ENCODE measurements around the gene CPNE5. TPM values are rescaled to one million over a fixed set of nuclear protein-coding genes. Genes with fewer than 3 reads are reported as not detected.

The CPNE5 gene
- polyA plus RNA-seq, 1 donor (not counting 4 experiments of a cell fraction or from before 2014, with no cell fraction given) = 0.05 TPM

DNA sequence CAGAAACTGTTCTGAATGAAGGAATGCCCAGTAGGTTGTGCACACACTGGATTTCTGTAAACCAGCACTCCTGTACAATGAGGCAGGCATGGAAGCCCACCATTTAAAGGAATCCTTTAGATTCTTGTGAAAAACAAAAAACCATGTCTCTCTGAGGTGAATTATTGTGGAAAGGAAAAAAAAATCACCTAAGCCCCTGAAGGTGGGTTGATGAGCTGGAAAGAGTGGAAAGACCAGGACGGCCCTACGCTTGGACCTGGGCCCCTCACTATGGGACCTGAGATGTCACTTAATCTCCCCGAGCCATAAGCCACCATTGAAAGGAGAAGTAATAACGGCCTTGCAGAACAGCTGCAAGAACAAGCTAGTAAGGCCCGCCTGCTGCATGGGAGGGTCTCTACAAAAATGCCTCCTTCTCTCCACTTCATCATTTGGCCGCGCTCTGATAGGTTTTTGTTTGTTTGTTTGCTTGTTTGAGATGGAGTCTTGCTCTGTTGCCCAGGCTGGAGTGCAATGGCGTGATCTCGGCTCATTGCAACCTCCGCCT lies 72.8 kb downstream of the CPNE5 start:
- dilution Hi-C loops (cut with MboI; ENCODE audit: extremely low pct_ligation_motif_present, low sequenced_read_pairs) = no loop called here
- no peak for DNase-seq (ENCODE audit: low read depth, low spot score)
- FAIRE-seq = no peak

GRCh38 chr6:36765594-36766398 lies 73.4 kb downstream of the CPNE5 start:
- Histone ChIP-seq H3K9me1 (ENCODE audit: control insufficient read depth, extremely low read depth, insufficient read depth, low read length) (no peaks in the 10 kb centered on the region), H3K9ac (ENCODE audit: control insufficient read depth, extremely low read depth, insufficient read depth, low read length) (no peak overlapping the region), H3K9me3 (ENCODE audit: control insufficient read depth, low read depth, low read length) (no peaks in the 10 kb centered on the region), H3K36me3 (ENCODE audit: control insufficient read depth in 2 of 2, extremely low read depth in 1 of 2, insufficient read depth in 2 of 2, low read length in 2 of 2) (no peaks in the 10 kb centered on the region), H4K20me1 (ENCODE audit: control insufficient read depth, extremely low read depth, insufficient read depth, low read length) (no peaks in the 10 kb centered on the region), H3K27ac (ENCODE audit: control insufficient read depth, insufficient read depth, low read length) (no peak overlapping the region), H3K4me2 (ENCODE audit: control insufficient read depth, extremely low read depth, insufficient read depth, low read depth, low read length) (no peak overlapping the region), H2AFZ (ENCODE audit: control insufficient read depth, low read length) (no peak overlapping the region), H3K4me3 (ENCODE audit: control insufficient read depth in 2 of 3, extremely low read depth in 1 of 3, insufficient read depth in 2 of 3, low read depth in 1 of 3, low read length in 3 of 3) (no peak overlapping the region), H3K79me2 (ENCODE audit: control insufficient read depth, insufficient read depth, low read length) (no peaks in the 10 kb centered on the region), H3K4me1 (ENCODE audit: control insufficient read depth, extremely low read depth, insufficient read depth, low read length) (peaks cover 15% of the 10 kb centered on the region), H3K27me3 (ENCODE audit: control insufficient read depth, extremely low read depth, insufficient read depth, low read length) (no peaks in the 10 kb centered on the region)
- DNase-seq (ENCODE audit: low read depth, low spot score) (no peak), FAIRE-seq (peak; percentile 89)
- dilution Hi-C loops (cut with MboI; ENCODE audit: extremely low pct_ligation_motif_present, low sequenced_read_pairs) = no loop called here
- no peak for TF ChIP-seq EZH2 (IDR thresholded peaks at IDR 0.05; ENCODE audit: low read length)
- TF ChIP-seq, protein P1, sequence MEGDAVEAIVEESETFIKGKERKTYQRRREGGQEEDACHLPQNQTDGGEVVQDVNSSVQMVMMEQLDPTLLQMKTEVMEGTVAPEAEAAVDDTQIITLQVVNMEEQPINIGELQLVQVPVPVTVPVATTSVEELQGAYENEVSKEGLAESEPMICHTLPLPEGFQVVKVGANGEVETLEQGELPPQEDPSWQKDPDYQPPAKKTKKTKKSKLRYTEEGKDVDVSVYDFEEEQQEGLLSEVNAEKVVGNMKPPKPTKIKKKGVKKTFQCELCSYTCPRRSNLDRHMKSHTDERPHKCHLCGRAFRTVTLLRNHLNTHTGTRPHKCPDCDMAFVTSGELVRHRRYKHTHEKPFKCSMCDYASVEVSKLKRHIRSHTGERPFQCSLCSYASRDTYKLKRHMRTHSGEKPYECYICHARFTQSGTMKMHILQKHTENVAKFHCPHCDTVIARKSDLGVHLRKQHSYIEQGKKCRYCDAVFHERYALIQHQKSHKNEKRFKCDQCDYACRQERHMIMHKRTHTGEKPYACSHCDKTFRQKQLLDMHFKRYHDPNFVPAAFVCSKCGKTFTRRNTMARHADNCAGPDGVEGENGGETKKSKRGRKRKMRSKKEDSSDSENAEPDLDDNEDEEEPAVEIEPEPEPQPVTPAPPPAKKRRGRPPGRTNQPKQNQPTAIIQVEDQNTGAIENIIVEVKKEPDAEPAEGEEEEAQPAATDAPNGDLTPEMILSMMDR (optimal IDR thresholded peaks at IDR 0.05 in 1 of 3, IDR thresholded peaks at IDR 0.05 in 1 of 3, conservative IDR thresholded peaks at IDR 0.05 in 1 of 3; ENCODE audit: extremely low read depth in 1 of 3, insufficient read depth in 2 of 3, low read length in 3 of 3) = peak; percentile 94 to 99 (median 98)

More for the DNA sequence above, 72.8 kb downstream of the CPNE5 start:
- no peaks in the 10 kb centered on the region for H3K9me3 ChIP-seq (ENCODE audit: control insufficient read depth, low read depth, low read length)
- H4K20me1 ChIP-seq (ENCODE audit: control insufficient read depth, extremely low read depth, insufficient read depth, low read length) = no peaks in the 10 kb centered on the region
- no peak overlapping the region for H3K9ac ChIP-seq (ENCODE audit: control insufficient read depth, extremely low read depth, insufficient read depth, low read length)
- H3K27ac ChIP-seq (ENCODE audit: control insufficient read depth, insufficient read depth, low read length) = no peak overlapping the region
- no peak overlapping the region for H3K4me3 ChIP-seq (ENCODE audit: control insufficient read depth in 2 of 3, extremely low read depth in 1 of 3, insufficient read depth in 2 of 3, low read depth in 1 of 3, low read length in 3 of 3)
- H3K4me2 ChIP-seq (ENCODE audit: control insufficient read depth, extremely low read depth, insufficient read depth, low read depth, low read length) = no peak overlapping the region
- no peaks in the 10 kb centered on the region for H3K9me1 ChIP-seq (ENCODE audit: control insufficient read depth, extremely low read depth, insufficient read depth, low read length)
- peaks cover 15% of the 10 kb centered on the region for H3K4me1 ChIP-seq (ENCODE audit: control insufficient read depth, extremely low read depth, insufficient read depth, low read length)
- H3K27me3 ChIP-seq (ENCODE audit: control insufficient read depth, extremely low read depth, insufficient read depth, low read length) = no peaks in the 10 kb centered on the region
- H3K36me3 ChIP-seq (ENCODE audit: control insufficient read depth in 2 of 2, extremely low read depth in 1 of 2, insufficient read depth in 2 of 2, low read length in 2 of 2) = no peaks in the 10 kb centered on the region
- no peak overlapping the region for H2AFZ ChIP-seq (ENCODE audit: control insufficient read depth, low read length)
- TF ChIP-seq, protein P1 (optimal IDR thresholded peaks at IDR 0.05 in 1 of 3, IDR thresholded peaks at IDR 0.05 in 1 of 3, conservative IDR thresholded peaks at IDR 0.05 in 1 of 3; ENCODE audit: extremely low read depth in 1 of 3, insufficient read depth in 2 of 3, low read length in 3 of 3) = no peak
- no peak for TF ChIP-seq EZH2 (IDR thresholded peaks at IDR 0.05; ENCODE audit: low read length)
- H3K79me2 ChIP-seq (ENCODE audit: control insufficient read depth, insufficient read depth, low read length) = no peaks in the 10 kb centered on the region

All from keratinocyte (primary cell).